Endothelial cell of umbilical vein (primary cell): ENCODE measurements around the gene NPTX1. TPM values are rescaled to one million over a fixed set of nuclear protein-coding genes. Genes with fewer than 3 reads are reported as not detected.

Experiments
- BruUV-seq: library from RNA; stranded (reverse); fragments of 400-500 nt; replicated peaks from 2 replicates; lab custom pipeline; 2021; lab: Mats Ljungman, UMichigan
- CTCF ChIA-PET: fragments of 300-600, 350-600 bp; sonication (Branson Sonifier 250); formaldehyde crosslinking; loops from one replicate; lab custom pipeline; 2021; ENCODE audit warnings: antibody characterized with exemption, inconsistent platforms; lab: Charles Lee
- POLR2A ChIA-PET: fragments of 300-600, 350-600 bp; sonication (Branson Sonifier 250); formaldehyde crosslinking; loops from one replicate; lab custom pipeline; 2021; ENCODE audit warnings: antibody characterized with exemption, inconsistent platforms; lab: Charles Lee
- DNase-seq: peaks from one replicate; pipeline ENCODE4 v3.0.0-alpha.2; 2011; ENCODE audit warnings: low read depth, low spot score
- FAIRE-seq: peaks from 2 replicates; lab custom pipeline; 2011; peaks lifted over from hg19 to GRCh38; lab: Jason Lieb, UNC
- H2AFZ ChIP-seq: 2 replicates; pipeline ENCODE4 v1.6.0; 2012; ENCODE audit warnings: low read depth, low read length, control low read depth, inconsistent platforms
- H3K27ac ChIP-seq: 2 replicates; pipeline ENCODE4 v1.5.1; 2011; ENCODE audit warnings: low read depth, mild to moderate bottlenecking, control low read depth, low read length, moderate library complexity; ENCODE audit not compliant: insufficient read depth
- H3K27me3 ChIP-seq, 2 experiments: 2 replicates each; pipeline versions ENCODE4 v1.6.0 to v1.6.1; 2011; ENCODE audit warnings: low read length in 2 of 2, mixed read lengths in 1 of 2; ENCODE audit not compliant: control insufficient read depth in 2 of 2, insufficient read depth in 2 of 2
- H3K36me3 ChIP-seq, 2 experiments: 2 replicates in 1 of 2; 3 replicates in 1 of 2; pipeline ENCODE4 v1.5.1; 2011; ENCODE audit warnings: low read length in 2 of 2, mild to moderate bottlenecking in 1 of 2, moderate library complexity in 1 of 2; ENCODE audit not compliant: control insufficient read depth in 2 of 2, insufficient read depth in 2 of 2; ENCODE audit errors: extremely low read depth in 1 of 2
- H3K4me1 ChIP-seq: 3 replicates; pipeline ENCODE4 v1.5.1; 2011; ENCODE audit warnings: mild to moderate bottlenecking, low read length; ENCODE audit not compliant: control insufficient read depth, insufficient read depth; ENCODE audit errors: extremely low read depth
- H3K4me2 ChIP-seq: 2 replicates; pipeline ENCODE4 v1.6.1; 2011; ENCODE audit warnings: low read length, control low read depth, mixed read lengths; ENCODE audit not compliant: insufficient read depth
- H3K4me3 ChIP-seq, 3 experiments: fragments of 200-600 bp in 1 of 3; sonication (generic), shearing (Covaris generic) in 1 of 3; replicated peaks in 1 of 3; 2 replicates each; pipeline ENCODE4 v1.5.1; 2011 to 2016; ENCODE audit warnings: control low read depth in 3 of 3, low read length in 3 of 3, mild to moderate bottlenecking in 2 of 3, inconsistent platforms in 1 of 3, low read depth in 1 of 3, moderate library complexity in 1 of 3; ENCODE audit not compliant: insufficient read depth in 1 of 3
- H3K79me2 ChIP-seq: 2 replicates; pipeline ENCODE4 v1.6.0; 2012; ENCODE audit warnings: low read length, inconsistent platforms; ENCODE audit not compliant: control insufficient read depth, insufficient read depth
- H3K9ac ChIP-seq: replicated peaks from 2 replicates; pipeline ENCODE3; 2011; ENCODE audit warnings: low read length, control low read depth; ENCODE audit not compliant: insufficient read depth; ENCODE audit errors: extremely low read depth
- H3K9me1 ChIP-seq: replicated peaks from 3 replicates; pipeline ENCODE4 v1.6.0; 2011; ENCODE audit warnings: mild to moderate bottlenecking, low read length; ENCODE audit not compliant: control insufficient read depth, insufficient read depth; ENCODE audit errors: extremely low read depth
- H3K9me3 ChIP-seq: replicated peaks from 2 replicates; pipeline ENCODE4 v1.5.1; 2012; ENCODE audit warnings: low read length, inconsistent platforms; ENCODE audit not compliant: control insufficient read depth, insufficient read depth
- H4K20me1 ChIP-seq: replicated peaks from 2 replicates; pipeline ENCODE3; 2011; ENCODE audit warnings: mild to moderate bottlenecking, low read length; ENCODE audit not compliant: control insufficient read depth, insufficient read depth; ENCODE audit errors: extremely low read depth
- CTCF ChIP-seq, 2 donors: IDR thresholded peaks; 1 replicate in 1 of 2; 2 replicates in 1 of 2; pipeline ENCODE4 v1.5.1; 2011; ENCODE audit warnings: low read length in 2 of 2, mild to moderate bottlenecking in 2 of 2, moderate library complexity in 2 of 2, control low read depth in 1 of 2, inconsistent platforms in 1 of 2, low read depth in 1 of 2; ENCODE audit not compliant: insufficient read depth in 1 of 2; ENCODE audit errors: extremely low read depth in 1 of 2
- EZH2 ChIP-seq: IDR thresholded peaks from 2 replicates; pipeline ENCODE4 v1.6.1; 2012; ENCODE audit warnings: borderline replicate concordance, low read depth, mild to moderate bottlenecking, moderate library complexity, low read length, inconsistent platforms; ENCODE audit not compliant: severe bottlenecking
- FOS ChIP-seq: IDR thresholded peaks from 2 replicates; pipeline ENCODE4 v1.6.1; 2011; ENCODE audit warnings: mild to moderate bottlenecking, low read length, moderate library complexity, borderline replicate concordance; ENCODE audit not compliant: insufficient read depth
- GATA2 ChIP-seq: IDR thresholded peaks from 2 replicates; pipeline ENCODE4 v1.7.0; 2011; ENCODE audit warnings: low read depth, mild to moderate bottlenecking, moderate library complexity, mixed read lengths, low read length; ENCODE audit not compliant: insufficient read length, insufficient read depth
- JUN ChIP-seq: IDR thresholded peaks from 2 replicates; pipeline ENCODE4 v1.6.1; 2011; ENCODE audit warnings: borderline replicate concordance, low read depth; ENCODE audit not compliant: insufficient read length, insufficient read depth
- MAX ChIP-seq: IDR thresholded peaks from 2 replicates; pipeline ENCODE4 v1.6.1; 2011; ENCODE audit not compliant: insufficient read depth, insufficient read length
- MYC ChIP-seq: IDR thresholded peaks from one replicate; pipeline ENCODE4 v1.6.1; 2011; ENCODE audit warnings: mild to moderate bottlenecking, low read depth, low read length
- POLR2A ChIP-seq: IDR thresholded peaks from 2 replicates; pipeline ENCODE4 v1.6.1; 2012; ENCODE audit warnings: low read depth, mild to moderate bottlenecking, control low read depth, low read length
- POLR2AphosphoS5 ChIP-seq: IDR thresholded peaks from 2 replicates; pipeline ENCODE4 v1.6.1; 2012; ENCODE audit warnings: low read depth, mild to moderate bottlenecking, control low read depth, low read length, moderate library complexity; ENCODE audit not compliant: insufficient read depth
- dilution Hi-C: fragments of 300-500 bp; cut with MboI; formaldehyde crosslinking; loops from one replicate; pipeline ENCODE4 v1.15.0; 2019; ENCODE audit warnings: low sequenced_read_pairs; ENCODE audit not compliant: extremely low pct_ligation_motif_present
- intact Hi-C: fragments of 100-400 bp; cut with micrococcal nuclease; formaldehyde crosslinking; loops from one replicate; pipeline ENCODE4 v1.10.0; 2022
- polyA plus RNA-seq, 4 experiments: library from polyadenylated mRNA; depleted of rRNA in 3 of 4; stranded (reverse) in 3 of 4; unstranded in 1 of 4; fragments of >200 nt; gene quantifications; 2 replicates each; pipeline versions ENCODE4 v1.2.1 to v1.2.3, GENCODE V29; 2011 to 2012; ENCODE audit warnings: missing spikeins in 1 of 4
- total RNA-seq: library from RNA; stranded (reverse); gene quantifications from 2 replicates; pipeline ENCODE4 v1.2.3, GENCODE V29; 2021

The NPTX1 gene
- total and polyA plus RNA-seq, 2 donors (not counting 3 experiments of a cell fraction or from before 2014, with no cell fraction given) = 0.03 TPM; not detected in 1

- ChIA-PET CTCF (no interaction called here), POLR2A (no interaction called here)
- Histone ChIP-seq H3K4me1 (peaks cover 9% of the 10 kb centered on the region), H3K36me3 (no peaks in the 10 kb centered on the region), H2AFZ (no peak overlapping the region), H3K4me2 (no peak overlapping the region), H3K4me3 (no peak overlapping the region), H3K9me3 (no peaks in the 10 kb centered on the region), H3K27me3 (peaks cover 2 to 9% of the 10 kb centered on the region in 2 experiments), H3K9me1 (no peaks in the 10 kb centered on the region), H3K79me2 (no peaks in the 10 kb centered on the region), H3K27ac (no peak overlapping the region), H3K9ac (no peak overlapping the region), H4K20me1 (no peaks in the 10 kb centered on the region)
- dilution Hi-C loops = no loop called here
- no peak for FAIRE-seq
- DNase-seq = no peak
- intact Hi-C loops = no loop called here
- BruUV-seq = no TSS peak
- TF ChIP-seq POLR2A (no peak), CTCF (IDR thresholded peaks at IDR 0.05; ENCODE audit: extremely low read depth in 1 of 2, insufficient read depth in 1 of 2, low read depth in 1 of 2, low read length in 2 of 2) (no peak), MAX (no peak), JUN (no peak), GATA2 (no peak), EZH2 (no peak), MYC (no peak), FOS (no peak), POLR2AphosphoS5 (no peak)
Measured at GRCh38 chr17:80457236-80457856, 19.1 kb downstream of the NPTX1 start.
